Left lung (tissue), 10 donors: ENCODE measurements around the gene C18orf32. TPM values are rescaled to one million over a fixed set of nuclear protein-coding genes. Genes with fewer than 3 reads are reported as not detected.
"Not testable (repeated sequence)": the region's sequence is repeated elsewhere in the genome, so short reads cannot be mapped to it uniquely, and the experiment has no call there.

ENCODE experiments used
- ATAC-seq: fragments of 200-7000 bp; cut with Tn5 transposase; one replicate; pipeline ENCODE4 v1.9.1; 2020; ENCODE audit warnings: moderate library complexity
- DNase-seq, 4 donors: peaks; one replicate each; pipeline ENCODE4 v3.0.0-alpha.2; 2013 to 2020
- H3K27ac ChIP-seq, 2 donors: fragments of 200-600 bp; sonication (generic) in 1 of 2; one replicate each; pipeline versions ENCODE4 v1.5.0 to v1.8.0; 2020 to 2021
- H3K27me3 ChIP-seq, 2 donors: fragments of 200-600 bp; sonication (generic) in 1 of 2; one replicate each; pipeline versions ENCODE4 v1.5.0 to v1.8.0; 2020 to 2021
- H3K36me3 ChIP-seq, 2 donors: fragments of 200-600 bp; sonication (generic) in 1 of 2; one replicate each; pipeline versions ENCODE4 v1.5.0 to v1.8.0; 2020 to 2021
- H3K4me1 ChIP-seq, 2 donors: fragments of 200-600 bp; one replicate each; pipeline ENCODE4 v1.8.0; 2021
- H3K4me3 ChIP-seq, 2 donors: fragments of 200-600 bp; sonication (generic) in 1 of 2; one replicate each; pipeline versions ENCODE4 v1.5.0 to v1.8.0; 2020 to 2021; ENCODE audit warnings: mild to moderate bottlenecking in 1 of 2
- H3K9me3 ChIP-seq, 2 donors: fragments of 200-600 bp; sonication (generic) in 1 of 2; one replicate each; pipeline versions ENCODE4 v1.5.0 to v1.8.0; 2020 to 2021
- CTCF ChIP-seq, 2 donors: fragments of 200-600 bp; sonication (generic) in 1 of 2; IDR thresholded peaks; one replicate each; pipeline versions ENCODE4 v1.5.0 to v1.8.0; 2021; ENCODE audit warnings: antibody characterized with exemption in 2 of 2
- intact Hi-C, 2 donors: fragments of 100-400 bp; cut with DNase I; formaldehyde crosslinking; loops; one replicate each; pipeline versions ENCODE4 v1.11.2 to v1.14.2; 2022
- polyA plus RNA-seq, 6 donors: library from polyadenylated mRNA; unstranded; fragments of 120-200 nt; gene quantifications; one replicate each; pipeline ENCODE4 v1.2.1, GENCODE V29; 2013; ENCODE audit not compliant: insufficient read length in 6 of 6
- total RNA-seq, 2 donors: library from RNA; stranded (reverse); fragmentation: NEBNext Ultra II Directional; extraction: Animal tissue kit (Norgen Biotek cat#: 25700); gene quantifications; one replicate each; pipeline ENCODE4 v1.2.1, GENCODE V29; 2021
- donor health status: DM: no; HTN: yes; CAD: no.
- donor health status: DM: no; HTN: no; CAD: no.

C18orf32 gene
- total and polyA plus RNA-seq, 8 donors: 22.3 to 78.6 (median 25.6) TPM

- intact Hi-C loops: no loop called here
- TF ChIP-seq CTCF (IDR thresholded peaks at IDR 0.05): no peak
- DNase-seq (no peak), ATAC-seq (no peak)
- Histone ChIP-seq H3K27me3 (no peaks in the 10 kb centered on the region), H3K4me1 (no peaks in the 10 kb centered on the region), H3K9me3 (no peaks in the 10 kb centered on the region), H3K36me3 (no peaks in the 10 kb centered on the region), H3K27ac (no peak overlapping the region), H3K4me3 (no peak overlapping the region)
Observed at GRCh38 chr18:49521216-49521835, 34.3 kb upstream of the C18orf32 start.

- TF ChIP-seq CTCF (IDR thresholded peaks at IDR 0.05): no peak
- no peaks in the 10 kb centered on the region for H3K4me1 ChIP-seq
- DNase-seq (no peak), ATAC-seq (no peak)
- H3K4me3 ChIP-seq: no peak overlapping the region
- intact Hi-C loops: no loop called here
- no peak overlapping the region for H3K27ac ChIP-seq
- no peaks in the 10 kb centered on the region for H3K36me3 ChIP-seq
- no peaks in the 10 kb centered on the region for H3K9me3 ChIP-seq
- H3K27me3 ChIP-seq: no peaks in the 10 kb centered on the region
Observed at GRCh38 chr18:49520661-49521145, 33.7 kb upstream of the C18orf32 start.

GRCh38 chr18:49519101-49519971 is 32.3 kb upstream of the C18orf32 start:
- Histone ChIP-seq H3K36me3 (no peaks in the 10 kb centered on the region), H3K4me3 (no peak overlapping the region), H3K9me3 (no peaks in the 10 kb centered on the region), H3K27me3 (no peaks in the 10 kb centered on the region), H3K27ac (no peak overlapping the region), H3K4me1 (no peaks in the 10 kb centered on the region)
- intact Hi-C loops: no loop called here
- TF ChIP-seq CTCF (IDR thresholded peaks at IDR 0.05): no peak
- no peak for ATAC-seq
- no peak for DNase-seq

GRCh38 chr18:49517483-49517882 is 30.4 kb upstream of the C18orf32 start:
- Histone ChIP-seq H3K36me3 (no peaks in the 10 kb centered on the region), H3K4me1 (no peaks in the 10 kb centered on the region), H3K27ac (no peak overlapping the region), H3K9me3 (no peaks in the 10 kb centered on the region), H3K4me3 (no peak overlapping the region), H3K27me3 (no peaks in the 10 kb centered on the region)
- intact Hi-C loops: no loop called here
- TF ChIP-seq CTCF (IDR thresholded peaks at IDR 0.05): no peak
- DNase-seq (no peak), ATAC-seq (no peak)

- no peak for DNase-seq
Observed at GRCh38 chr18:49515516-49515915, 28.5 kb upstream of the C18orf32 start.

GRCh38 chr18:49515003-49515402 is 28.0 kb upstream of the C18orf32 start:
- H3K27ac ChIP-seq, H3K27me3 ChIP-seq, H3K4me3 ChIP-seq, DNase-seq, ATAC-seq, H3K9me3 ChIP-seq, intact Hi-C loops, H3K4me1 ChIP-seq, H3K36me3 ChIP-seq: not testable (repeated sequence)

More at GRCh38 chr18:49515516-49515915, 28.5 kb upstream of the C18orf32 start:
- intact Hi-C loops: no loop called here
- ATAC-seq: no peak
- no peaks in the 10 kb centered on the region for H3K27me3 ChIP-seq
- no peaks in the 10 kb centered on the region for H3K4me1 ChIP-seq
- no peak for TF ChIP-seq CTCF (IDR thresholded peaks at IDR 0.05)
- H3K4me3 ChIP-seq: no peak overlapping the region
- H3K27ac ChIP-seq: no peak overlapping the region
- no peaks in the 10 kb centered on the region for H3K36me3 ChIP-seq
- H3K9me3 ChIP-seq: no peaks in the 10 kb centered on the region
